A549 (cell line): ENCODE data around the gene RNU2-63P.

Source experiments
- BCL3 ChIP-seq: fragments of >200 bp; sonication (Bioruptor Twin); formaldehyde crosslinking; IDR thresholded peaks from 3 replicates; pipeline ENCODE4 v1.6.1; 2016
- MYC ChIP-seq: IDR thresholded peaks from 2 replicates; pipeline ENCODE4 v1.6.1; 2012; ENCODE audit warnings: mild to moderate bottlenecking, inconsistent platforms, low read length, improper control_type of control experiment, borderline replicate concordance

DNA sequence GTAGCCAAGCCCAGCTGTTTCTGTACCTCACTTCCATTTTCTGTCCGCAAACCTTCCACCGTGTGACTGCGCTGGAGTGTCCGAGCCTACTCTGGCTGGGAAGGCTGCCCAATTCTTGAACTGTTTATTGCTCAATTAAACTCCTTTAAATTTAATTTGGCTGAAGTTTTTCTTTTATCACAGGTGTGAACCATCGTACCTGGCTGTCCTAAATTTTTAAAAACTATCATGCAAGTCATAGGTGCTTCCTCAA lies 6.2 kb upstream of the RNU2-63P start:
- TF ChIP-seq MYC (no peak), BCL3 (no peak)
